ENCODE results near the gene SRPK2.

Gene SRPK2

DNA sequence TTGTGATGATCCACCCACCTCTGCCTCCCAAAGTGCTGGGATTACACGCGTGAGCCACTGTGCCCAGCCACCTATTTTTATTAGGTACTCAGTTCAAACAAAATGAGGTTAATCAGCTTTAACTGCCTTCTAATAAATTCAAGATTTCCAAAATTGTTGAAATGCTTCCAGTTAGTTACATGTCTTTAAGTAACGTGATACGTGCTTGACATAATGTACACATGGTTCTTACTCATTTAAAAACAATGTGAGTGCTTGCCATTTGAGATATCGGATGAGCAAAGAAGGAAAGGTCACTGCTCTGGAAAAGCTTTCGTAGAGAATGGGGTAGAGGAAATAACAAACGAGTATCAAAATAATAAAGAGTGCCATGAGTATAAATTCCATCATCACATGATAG is 291.1 kb downstream of the SRPK2 start:
- H3K27me3 ChIP-seq: no peaks in the 10 kb centered on the region
- no peak overlapping the region for H3K4me3 ChIP-seq (ENCODE audit: low read depth, low read length)
- TF ChIP-seq, protein P1, sequence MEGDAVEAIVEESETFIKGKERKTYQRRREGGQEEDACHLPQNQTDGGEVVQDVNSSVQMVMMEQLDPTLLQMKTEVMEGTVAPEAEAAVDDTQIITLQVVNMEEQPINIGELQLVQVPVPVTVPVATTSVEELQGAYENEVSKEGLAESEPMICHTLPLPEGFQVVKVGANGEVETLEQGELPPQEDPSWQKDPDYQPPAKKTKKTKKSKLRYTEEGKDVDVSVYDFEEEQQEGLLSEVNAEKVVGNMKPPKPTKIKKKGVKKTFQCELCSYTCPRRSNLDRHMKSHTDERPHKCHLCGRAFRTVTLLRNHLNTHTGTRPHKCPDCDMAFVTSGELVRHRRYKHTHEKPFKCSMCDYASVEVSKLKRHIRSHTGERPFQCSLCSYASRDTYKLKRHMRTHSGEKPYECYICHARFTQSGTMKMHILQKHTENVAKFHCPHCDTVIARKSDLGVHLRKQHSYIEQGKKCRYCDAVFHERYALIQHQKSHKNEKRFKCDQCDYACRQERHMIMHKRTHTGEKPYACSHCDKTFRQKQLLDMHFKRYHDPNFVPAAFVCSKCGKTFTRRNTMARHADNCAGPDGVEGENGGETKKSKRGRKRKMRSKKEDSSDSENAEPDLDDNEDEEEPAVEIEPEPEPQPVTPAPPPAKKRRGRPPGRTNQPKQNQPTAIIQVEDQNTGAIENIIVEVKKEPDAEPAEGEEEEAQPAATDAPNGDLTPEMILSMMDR (IDR thresholded peaks at IDR 0.05; ENCODE audit: low read depth, low read length): no peak
- no peak for DNase-seq
- no peaks in the 10 kb centered on the region for H3K4me1 ChIP-seq
- H3K36me3 ChIP-seq: peaks cover 60% of the 10 kb centered on the region
- no peaks in the 10 kb centered on the region for H3K9me3 ChIP-seq

DNA sequence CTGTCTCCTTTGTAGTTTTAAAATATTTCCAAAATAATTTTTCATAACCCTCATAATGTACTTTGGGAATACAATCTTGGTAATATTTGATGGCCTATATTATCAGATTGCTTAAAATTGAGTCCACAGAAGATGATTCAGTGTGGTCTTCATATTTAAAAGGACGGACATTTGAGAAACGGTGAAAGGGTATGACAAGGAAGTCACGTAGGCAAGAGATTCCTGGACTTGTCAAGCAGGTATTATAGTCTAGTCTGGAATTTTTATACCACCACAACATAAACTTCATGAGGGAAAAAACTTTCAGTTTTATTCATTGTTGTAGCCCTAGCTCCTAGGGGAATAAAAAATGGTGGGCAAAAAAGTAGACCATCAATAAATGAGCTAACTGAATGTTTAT is 292.4 kb downstream of the SRPK2 start:
- Histone ChIP-seq H3K4me1 (no peaks in the 10 kb centered on the region), H3K9me3 (no peaks in the 10 kb centered on the region), H3K4me3 (ENCODE audit: low read depth, low read length) (no peak overlapping the region), H3K27me3 (no peaks in the 10 kb centered on the region), H3K36me3 (peaks cover 63% of the 10 kb centered on the region)
- TF ChIP-seq, protein P1 (IDR thresholded peaks at IDR 0.05; ENCODE audit: low read depth, low read length): no peak
- DNase-seq: no peak

DNA sequence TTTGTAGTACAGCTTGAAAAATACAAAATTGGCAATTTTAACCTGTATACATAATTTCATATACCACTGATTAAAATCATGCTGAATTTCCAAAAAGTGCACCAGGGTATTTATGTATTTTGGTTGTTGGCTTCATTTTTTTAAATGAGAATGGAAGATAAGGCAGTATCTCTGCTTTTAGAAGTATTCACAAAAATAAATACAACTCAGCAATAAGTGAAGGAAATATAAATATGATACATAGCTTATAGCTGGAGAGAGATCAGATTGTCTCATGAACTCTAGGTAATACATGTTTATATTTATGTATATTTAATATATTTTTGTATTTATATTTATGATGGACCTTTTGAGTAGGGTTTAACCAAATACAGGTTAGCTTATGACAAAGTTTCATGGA is 293.8 kb downstream of the SRPK2 start:
- Histone ChIP-seq H3K36me3 (peaks cover 66% of the 10 kb centered on the region), H3K27me3 (no peaks in the 10 kb centered on the region), H3K4me1 (no peaks in the 10 kb centered on the region), H3K4me3 (ENCODE audit: low read depth, low read length) (no peak overlapping the region), H3K9me3 (no peaks in the 10 kb centered on the region)
- no peak for DNase-seq
- TF ChIP-seq, protein P1 (IDR thresholded peaks at IDR 0.05; ENCODE audit: low read depth, low read length): no peak

DNA sequence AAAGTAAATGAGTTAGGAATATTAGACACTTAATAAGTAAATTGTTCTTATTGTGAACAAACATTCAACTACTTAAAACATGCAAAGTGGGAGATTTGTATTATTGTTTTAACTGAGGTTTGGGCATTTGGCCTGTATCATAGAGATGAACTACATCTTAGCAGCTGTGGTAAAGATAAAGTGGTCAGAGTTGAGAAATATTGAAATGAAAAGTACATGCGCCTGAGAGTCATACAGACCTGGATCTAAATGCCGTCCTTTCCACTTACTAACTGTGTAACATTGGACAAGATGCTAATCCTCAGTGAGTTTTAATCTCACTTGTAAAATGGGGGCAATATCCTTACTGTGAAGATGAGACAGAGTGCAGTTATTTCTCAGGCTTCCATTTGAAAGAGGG is 300.3 kb downstream of the SRPK2 start:
- no peak overlapping the region for H3K4me3 ChIP-seq (ENCODE audit: low read depth, low read length)
- H3K4me1 ChIP-seq: no peaks in the 10 kb centered on the region
- no peaks in the 10 kb centered on the region for H3K27me3 ChIP-seq
- H3K36me3 ChIP-seq: peaks cover 84% of the 10 kb centered on the region
- TF ChIP-seq, protein P1 (IDR thresholded peaks at IDR 0.05; ENCODE audit: low read depth, low read length): no peak
- H3K9me3 ChIP-seq: no peaks in the 10 kb centered on the region
- DNase-seq: no peak

DNA sequence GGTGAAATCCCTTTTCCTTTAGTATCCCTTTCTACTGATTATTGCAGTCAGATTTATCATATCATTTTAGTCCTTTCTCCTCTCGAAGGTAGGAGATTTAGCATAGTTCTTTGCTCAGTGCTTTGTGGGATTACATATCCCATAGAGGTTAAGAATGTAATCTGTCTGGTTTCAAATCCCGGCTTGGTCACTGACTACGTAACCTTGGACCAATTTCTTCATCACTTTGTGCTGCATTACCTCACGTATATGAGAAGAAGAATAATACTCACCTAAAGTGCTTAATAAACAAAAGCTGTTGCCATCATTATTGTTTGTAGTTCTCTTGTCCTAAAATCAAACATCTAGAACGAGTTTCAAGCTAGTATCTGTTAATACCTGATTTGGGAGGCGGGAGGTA is 300.7 kb downstream of the SRPK2 start:
- peaks cover 83% of the 10 kb centered on the region for H3K36me3 ChIP-seq
- H3K27me3 ChIP-seq: no peaks in the 10 kb centered on the region
- H3K9me3 ChIP-seq: no peaks in the 10 kb centered on the region
- no peak overlapping the region for H3K4me3 ChIP-seq (ENCODE audit: low read depth, low read length)
- no peak for DNase-seq
- H3K4me1 ChIP-seq: no peaks in the 10 kb centered on the region
- TF ChIP-seq, protein P1 (IDR thresholded peaks at IDR 0.05; ENCODE audit: low read depth, low read length): no peak

DNA sequence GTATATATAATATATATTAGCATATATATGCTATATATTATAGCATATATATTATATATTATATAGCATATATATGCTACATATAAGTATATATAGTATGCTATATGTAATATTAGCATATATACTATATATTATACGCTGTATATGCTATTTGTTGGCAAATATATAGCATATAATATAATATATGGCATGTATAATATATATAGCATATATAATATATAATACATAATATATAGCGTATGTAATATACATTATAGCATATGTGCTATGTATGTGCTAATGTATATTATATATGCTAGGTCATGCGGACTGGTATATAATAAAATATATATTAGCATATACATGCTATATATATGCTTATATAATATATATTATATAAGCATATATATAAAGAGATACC is 301.9 kb downstream of the SRPK2 start:
- H3K4me3 ChIP-seq (ENCODE audit: low read depth, low read length): no peak overlapping the region
- H3K36me3 ChIP-seq: peaks cover 79% of the 10 kb centered on the region
- H3K9me3 ChIP-seq: no peaks in the 10 kb centered on the region
- no peak for DNase-seq
- TF ChIP-seq, protein P1 (IDR thresholded peaks at IDR 0.05; ENCODE audit: low read depth, low read length): no peak
- H3K4me1 ChIP-seq: no peaks in the 10 kb centered on the region
- no peaks in the 10 kb centered on the region for H3K27me3 ChIP-seq
